ENCODE data around the gene RPL10A. TPM values are rescaled to one million over a fixed set of nuclear protein-coding genes. Genes with fewer than 3 reads are reported as not detected.
"Not testable (repeated sequence)": the region's sequence is repeated elsewhere in the genome, so short reads cannot be mapped to it uniquely, and the experiment has no call there.

The RPL10A gene
- total RNA-seq, 1 donor from 2014 or later, result 3,222 TPM

DNA sequence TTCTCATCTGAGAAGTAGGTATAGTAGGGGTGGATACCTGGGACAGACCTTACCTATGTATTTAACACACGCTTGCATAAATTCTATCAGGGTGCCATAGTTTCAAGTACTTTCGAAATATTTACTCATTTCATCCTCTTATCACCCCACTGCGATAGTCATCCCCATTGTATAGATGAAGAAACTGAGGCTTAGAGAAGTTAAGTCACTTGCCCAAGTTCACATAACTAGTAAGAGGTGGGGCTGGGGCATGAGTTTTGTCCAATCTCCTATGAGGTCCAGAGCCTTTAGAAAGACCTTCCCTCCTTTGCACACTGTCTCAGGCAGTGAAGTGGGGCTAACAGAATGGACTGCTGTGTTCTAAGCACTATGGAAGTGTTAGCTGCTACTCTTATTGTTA, 38.3 kb downstream of the RPL10A start:
- Histone ChIP-seq H3K9me3 (ENCODE audit: control insufficient read depth in 3 of 3, low read length in 3 of 3) (no peaks in the 10 kb centered on the region), H3K27me3 (ENCODE audit: control insufficient read depth in 3 of 3, insufficient read depth in 3 of 3, low read length in 3 of 3) (peaks cover 26 to 45% (median 32%) of the 10 kb centered on the region in 3 donors), H3K27ac (ENCODE audit: low read depth, low read length) (no peak overlapping the region), H3K4me3 (ENCODE audit: low read length in 3 of 3) (no peak overlapping the region), H3K9ac (ENCODE audit: low read depth in 1 of 3, low read length in 3 of 3) (no peak overlapping the region), H3K4me1 (ENCODE audit: control insufficient read depth in 3 of 3, insufficient read depth in 3 of 3, low read length in 3 of 3) (peaks cover 2 to 7% (median 6%) of the 10 kb centered on the region in 3 donors), H3K36me3 (ENCODE audit: control insufficient read depth in 3 of 3, insufficient read depth in 3 of 3, low read length in 3 of 3) (no peaks in the 10 kb centered on the region)

DNA sequence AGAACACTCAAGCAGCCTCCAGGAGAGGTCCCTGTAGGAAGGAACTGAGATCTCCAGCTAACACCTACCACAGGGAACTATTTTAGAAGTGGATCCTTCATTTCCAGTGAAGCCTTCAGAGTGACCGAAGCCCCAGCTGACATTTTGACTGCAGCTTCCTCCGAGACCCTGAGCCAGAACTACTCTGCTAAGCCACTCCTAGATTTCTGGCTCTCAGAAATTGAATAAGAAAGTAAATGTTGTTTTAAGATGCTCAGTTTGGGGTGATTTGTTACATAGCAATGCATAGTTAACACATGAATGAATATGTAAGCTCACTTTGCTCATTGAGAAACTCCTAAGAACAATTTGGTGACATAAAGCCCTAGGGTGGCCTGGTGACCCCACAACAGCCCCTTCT, 39.0 kb downstream of the RPL10A start:
- Histone ChIP-seq H3K27me3 (ENCODE audit: control insufficient read depth in 3 of 3, insufficient read depth in 3 of 3, low read length in 3 of 3) (peaks cover 26 to 47% (median 33%) of the 10 kb centered on the region in 3 donors), H3K4me3 (ENCODE audit: low read length in 3 of 3) (no peak overlapping the region), H3K36me3 (ENCODE audit: control insufficient read depth in 3 of 3, insufficient read depth in 3 of 3, low read length in 3 of 3) (no peaks in the 10 kb centered on the region), H3K27ac (ENCODE audit: low read depth, low read length) (no peak overlapping the region), H3K9ac (ENCODE audit: low read depth in 1 of 3, low read length in 3 of 3) (no peak overlapping the region), H3K9me3 (ENCODE audit: control insufficient read depth in 3 of 3, low read length in 3 of 3) (no peaks in the 10 kb centered on the region), H3K4me1 (ENCODE audit: control insufficient read depth in 3 of 3, insufficient read depth in 3 of 3, low read length in 3 of 3) (peaks cover 2 to 6% (median 6%) of the 10 kb centered on the region in 3 donors)

DNA sequence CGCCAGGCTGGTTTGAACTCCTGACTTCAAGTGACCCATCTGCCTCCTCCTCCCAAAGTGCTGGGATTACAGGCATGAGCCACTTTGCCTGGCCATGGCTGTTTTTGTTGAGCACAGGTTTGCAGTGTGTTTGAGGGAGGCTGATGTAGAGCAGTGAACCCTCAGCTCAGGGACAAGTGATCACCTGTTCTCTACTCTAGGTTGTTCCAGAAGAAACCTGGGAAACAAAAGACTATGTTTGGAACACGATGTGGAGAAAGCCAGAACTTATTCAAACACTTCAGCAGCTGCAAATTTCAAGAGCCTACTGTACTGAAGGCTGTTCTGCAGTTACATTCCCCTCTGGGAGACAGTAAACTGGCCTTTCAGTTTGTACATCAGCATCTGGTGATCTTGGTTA, 39.8 kb downstream of the RPL10A start:
- Histone ChIP-seq H3K9me3 (ENCODE audit: control insufficient read depth in 3 of 3, low read length in 3 of 3) (no peaks in the 10 kb centered on the region), H3K36me3 (ENCODE audit: control insufficient read depth in 3 of 3, insufficient read depth in 3 of 3, low read length in 3 of 3) (no peaks in the 10 kb centered on the region), H3K4me3 (ENCODE audit: low read length in 3 of 3) (no peak overlapping the region), H3K9ac (ENCODE audit: low read depth in 1 of 3, low read length in 3 of 3) (no peak overlapping the region), H3K27me3 (ENCODE audit: control insufficient read depth in 3 of 3, insufficient read depth in 3 of 3, low read length in 3 of 3) (peaks cover 26 to 49% (median 33%) of the 10 kb centered on the region in 3 donors), H3K27ac (ENCODE audit: low read depth, low read length) (no peak overlapping the region), H3K4me1 (ENCODE audit: control insufficient read depth in 3 of 3, insufficient read depth in 3 of 3, low read length in 3 of 3) (peaks cover 2 to 6% (median 6%) of the 10 kb centered on the region in 3 donors)

DNA sequence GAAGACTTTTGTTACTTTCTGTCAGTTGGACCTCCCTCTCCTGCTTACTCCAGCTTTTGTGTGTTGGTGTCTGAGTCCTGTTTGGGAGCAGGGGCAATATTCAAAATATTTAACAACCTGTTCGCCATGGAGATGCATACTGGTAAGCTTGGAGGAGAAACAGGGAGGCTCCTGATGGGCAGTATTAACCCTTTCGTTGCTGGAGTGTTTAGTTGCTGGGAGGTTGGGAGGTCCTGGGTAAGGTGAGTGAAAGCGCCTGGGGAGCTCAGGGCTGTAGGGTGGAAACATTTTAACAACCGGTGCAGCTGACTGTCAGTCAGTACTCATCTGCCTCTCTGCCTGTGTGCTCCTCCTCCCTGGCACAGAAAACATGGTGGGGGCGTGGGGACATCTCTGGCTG, 40.3 kb downstream of the RPL10A start:
- Histone ChIP-seq H3K4me1 (ENCODE audit: control insufficient read depth in 3 of 3, insufficient read depth in 3 of 3, low read length in 3 of 3) (peaks cover 2 to 4% (median 3%) of the 10 kb centered on the region in 3 donors), H3K9me3 (ENCODE audit: control insufficient read depth in 3 of 3, low read length in 3 of 3) (no peaks in the 10 kb centered on the region), H3K27ac (ENCODE audit: low read depth, low read length) (no peak overlapping the region), H3K9ac (ENCODE audit: low read depth in 1 of 3, low read length in 3 of 3) (no peak overlapping the region), H3K4me3 (ENCODE audit: low read length in 3 of 3) (no peak overlapping the region), H3K27me3 (ENCODE audit: control insufficient read depth in 3 of 3, insufficient read depth in 3 of 3, low read length in 3 of 3) (peaks cover 26 to 49% (median 33%) of the 10 kb centered on the region in 3 donors), H3K36me3 (ENCODE audit: control insufficient read depth in 3 of 3, insufficient read depth in 3 of 3, low read length in 3 of 3) (no peaks in the 10 kb centered on the region)

DNA sequence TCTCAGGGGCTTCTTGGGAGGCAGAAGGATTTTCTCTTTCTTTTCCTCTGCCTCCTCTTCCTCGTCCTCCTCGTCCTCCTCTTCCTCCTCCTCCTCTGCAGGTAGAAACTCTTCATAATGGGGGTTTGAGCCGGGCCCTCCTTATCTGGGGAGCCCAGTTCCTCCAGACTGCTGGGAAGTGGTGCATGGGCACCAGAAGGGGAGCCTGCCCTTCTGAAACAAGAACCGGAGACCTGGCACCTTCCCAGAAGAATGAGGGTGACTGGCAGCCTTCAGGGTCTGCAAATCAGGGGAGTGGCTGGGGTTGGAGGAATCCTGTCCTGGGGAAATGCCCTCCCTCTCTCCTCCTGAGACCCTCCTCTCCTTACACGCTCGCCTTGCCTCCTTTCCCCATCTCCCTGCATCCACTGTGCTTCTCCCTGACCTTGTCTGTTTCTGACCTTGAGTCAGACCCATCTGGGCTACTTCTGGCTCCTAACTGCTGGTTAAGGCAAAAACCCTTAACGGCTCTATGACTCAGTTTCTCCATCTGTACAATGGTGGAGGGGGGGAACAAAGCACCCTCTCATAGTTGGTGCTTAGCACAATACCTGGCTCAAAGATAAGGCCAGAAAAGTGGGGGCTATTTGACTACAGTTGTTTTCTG, 42.8 kb downstream of the RPL10A start:
- Histone ChIP-seq H3K4me3 (ENCODE audit: low read length in 3 of 3) (no peak overlapping the region), H3K4me1 (ENCODE audit: control insufficient read depth in 3 of 3, insufficient read depth in 3 of 3, low read length in 3 of 3) (no peaks in the 10 kb centered on the region), H3K9me3 (ENCODE audit: control insufficient read depth in 3 of 3, low read length in 3 of 3) (no peaks in the 10 kb centered on the region), H3K9ac (ENCODE audit: low read depth in 1 of 3, low read length in 3 of 3) (no peak overlapping the region), H3K36me3 (ENCODE audit: control insufficient read depth in 3 of 3, insufficient read depth in 3 of 3, low read length in 3 of 3) (no peaks in the 10 kb centered on the region), H3K27ac (ENCODE audit: low read depth, low read length) (no peak overlapping the region), H3K27me3 (ENCODE audit: control insufficient read depth in 3 of 3, insufficient read depth in 3 of 3, low read length in 3 of 3) (peaks cover 23 to 34% (median 23%) of the 10 kb centered on the region in 3 donors)

DNA sequence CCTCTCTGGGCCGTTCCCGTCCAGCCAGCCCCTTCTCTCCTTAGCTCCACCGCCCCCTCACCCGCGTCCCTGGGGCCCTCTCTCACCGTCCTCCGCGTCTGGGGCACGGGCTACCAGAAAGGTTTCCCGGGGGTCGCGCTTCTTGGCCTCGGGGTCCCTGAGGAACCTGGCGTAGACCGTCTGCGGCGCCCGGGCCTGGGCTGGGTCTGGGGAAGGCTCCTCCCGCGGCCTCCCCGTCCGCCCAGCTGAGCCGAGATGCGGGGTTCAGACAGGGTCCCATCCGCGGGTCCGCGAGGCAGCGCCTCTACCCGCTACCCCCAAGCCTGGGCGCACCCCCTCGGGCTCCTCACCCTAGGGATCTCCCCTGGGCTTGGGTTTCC, 43.4 kb downstream of the RPL10A start:
- H3K9me3 ChIP-seq (ENCODE audit: control insufficient read depth in 3 of 3, low read length in 3 of 3), result no peaks in the 10 kb centered on the region
- H3K36me3 ChIP-seq (ENCODE audit: control insufficient read depth in 3 of 3, insufficient read depth in 3 of 3, low read length in 3 of 3), result no peaks in the 10 kb centered on the region
- no peak overlapping the region for H3K27ac ChIP-seq (ENCODE audit: low read depth, low read length)
- no peaks in the 10 kb centered on the region for H3K4me1 ChIP-seq (ENCODE audit: control insufficient read depth in 3 of 3, insufficient read depth in 3 of 3, low read length in 3 of 3)
- peaks cover 21 to 30% (median 22%) of the 10 kb centered on the region in 3 donors for H3K27me3 ChIP-seq (ENCODE audit: control insufficient read depth in 3 of 3, insufficient read depth in 3 of 3, low read length in 3 of 3)
- no peak overlapping the region for H3K9ac ChIP-seq (ENCODE audit: low read depth in 1 of 3, low read length in 3 of 3)
- H3K4me3 ChIP-seq (ENCODE audit: low read length in 3 of 3), result no peak overlapping the region

DNA sequence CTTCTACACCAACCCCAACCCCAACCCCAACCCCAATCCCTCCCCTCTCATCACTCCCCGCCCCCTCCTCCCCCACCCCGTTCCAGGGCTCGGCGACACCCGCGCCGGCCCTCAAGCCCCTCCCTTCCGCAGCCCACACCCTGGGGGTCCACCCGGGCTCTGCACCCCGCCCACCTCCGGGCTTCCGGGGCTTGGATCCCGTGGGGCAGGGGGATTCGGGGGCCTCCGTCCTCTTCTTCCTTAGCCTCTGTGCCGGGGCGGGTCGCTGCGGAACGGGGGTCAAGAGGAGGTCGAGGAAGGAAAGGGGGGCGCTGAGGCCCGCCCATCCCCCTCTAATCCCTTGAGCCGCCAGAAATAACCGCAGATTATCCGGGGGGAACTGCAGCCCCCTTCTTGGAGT, 43.8 kb downstream of the RPL10A start:
- H3K27ac ChIP-seq (ENCODE audit: low read depth, low read length), result no peak overlapping the region
- H3K4me1 ChIP-seq (ENCODE audit: control insufficient read depth in 3 of 3, insufficient read depth in 3 of 3, low read length in 3 of 3), result no peaks in the 10 kb centered on the region
- H3K9me3 ChIP-seq (ENCODE audit: control insufficient read depth in 3 of 3, low read length in 3 of 3), result no peaks in the 10 kb centered on the region
- H3K27me3 ChIP-seq (ENCODE audit: control insufficient read depth in 3 of 3, insufficient read depth in 3 of 3, low read length in 3 of 3), result peaks cover 18 to 30% (median 21%) of the 10 kb centered on the region in 3 donors
- no peak overlapping the region for H3K9ac ChIP-seq (ENCODE audit: low read depth in 1 of 3, low read length in 3 of 3)
- H3K4me3 ChIP-seq (ENCODE audit: low read length in 3 of 3), result no peak overlapping the region
- no peaks in the 10 kb centered on the region for H3K36me3 ChIP-seq (ENCODE audit: control insufficient read depth in 3 of 3, insufficient read depth in 3 of 3, low read length in 3 of 3)

DNA sequence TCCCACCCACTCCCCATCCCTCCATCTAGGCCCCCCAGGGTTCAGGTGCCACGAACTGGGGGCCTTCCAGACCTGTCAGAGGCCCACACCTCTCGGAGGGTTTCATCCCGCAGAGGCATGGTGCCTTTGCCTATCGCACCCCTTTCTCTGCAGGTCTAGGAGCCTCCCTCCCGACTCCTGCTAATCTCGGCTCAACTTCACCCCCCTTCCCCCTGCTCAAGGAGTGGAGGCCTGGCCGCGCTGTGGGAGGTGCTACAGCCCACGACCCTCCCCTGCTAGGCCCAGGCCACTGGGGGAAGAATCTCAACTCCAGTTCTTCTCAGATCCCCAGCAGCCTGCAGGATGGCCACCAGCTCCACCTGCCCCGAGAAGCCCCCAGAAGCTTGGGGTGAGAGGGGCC, 44.5 kb downstream of the RPL10A start, which contains the start of gene TULP1:
Gene TULP1, minus strand, starts transcription at position 157 of the 400 bp plus-strand sequence. Its CDS starts 38 bp downstream, at position 119.
- H3K9ac ChIP-seq (ENCODE audit: low read depth in 1 of 3, low read length in 3 of 3), result no peak within 1 kb of the TSS
- no peaks in the 10 kb centered on the region for H3K9me3 ChIP-seq (ENCODE audit: control insufficient read depth in 3 of 3, low read length in 3 of 3)
- H3K27me3 ChIP-seq (ENCODE audit: control insufficient read depth in 3 of 3, insufficient read depth in 3 of 3, low read length in 3 of 3), result peaks cover 18 to 30% (median 21%) of the 10 kb centered on the region in 3 donors
- no peaks in the 10 kb centered on the region for H3K4me1 ChIP-seq (ENCODE audit: control insufficient read depth in 3 of 3, insufficient read depth in 3 of 3, low read length in 3 of 3)
- H3K27ac ChIP-seq (ENCODE audit: low read depth, low read length), result no peak within 1 kb of the TSS
- H3K4me3 ChIP-seq (ENCODE audit: low read length in 3 of 3), result no peak within 1 kb of the TSS
- H3K36me3 ChIP-seq (ENCODE audit: control insufficient read depth in 3 of 3, insufficient read depth in 3 of 3, low read length in 3 of 3), result no peaks in the 10 kb centered on the region

DNA sequence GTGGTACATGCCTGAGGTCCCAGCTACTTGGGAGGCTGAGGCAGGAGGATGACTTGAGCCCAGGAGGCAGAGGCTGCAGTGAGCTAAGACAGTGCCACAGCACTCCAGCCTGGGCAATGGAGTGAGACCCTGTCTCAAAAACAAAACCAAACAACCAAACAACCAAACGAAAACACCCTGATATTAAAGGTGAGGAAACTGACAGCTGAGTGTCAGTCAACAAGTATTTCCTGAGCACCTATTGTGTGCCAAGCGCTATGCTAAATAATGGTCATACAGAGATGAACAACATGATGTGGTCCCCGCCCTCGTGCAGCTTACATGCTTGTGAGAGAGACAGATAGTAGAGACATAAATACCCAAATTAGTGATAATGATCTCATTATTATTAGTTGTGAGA, 46.4 kb downstream of the RPL10A start:
- Histone ChIP-seq H3K4me3 (ENCODE audit: low read length in 3 of 3) (no peak overlapping the region), H3K27me3 (ENCODE audit: control insufficient read depth in 3 of 3, insufficient read depth in 3 of 3, low read length in 3 of 3) (peaks cover 10 to 21% (median 15%) of the 10 kb centered on the region in 3 donors), H3K36me3 (ENCODE audit: control insufficient read depth in 3 of 3, insufficient read depth in 3 of 3, low read length in 3 of 3) (no peaks in the 10 kb centered on the region), H3K9ac (ENCODE audit: low read depth in 1 of 3, low read length in 3 of 3) (no peak overlapping the region), H3K9me3 (ENCODE audit: control insufficient read depth in 3 of 3, low read length in 3 of 3) (no peaks in the 10 kb centered on the region), H3K27ac (ENCODE audit: low read depth, low read length) (no peak overlapping the region), H3K4me1 (ENCODE audit: control insufficient read depth in 3 of 3, insufficient read depth in 3 of 3, low read length in 3 of 3) (no peaks in the 10 kb centered on the region)

DNA sequence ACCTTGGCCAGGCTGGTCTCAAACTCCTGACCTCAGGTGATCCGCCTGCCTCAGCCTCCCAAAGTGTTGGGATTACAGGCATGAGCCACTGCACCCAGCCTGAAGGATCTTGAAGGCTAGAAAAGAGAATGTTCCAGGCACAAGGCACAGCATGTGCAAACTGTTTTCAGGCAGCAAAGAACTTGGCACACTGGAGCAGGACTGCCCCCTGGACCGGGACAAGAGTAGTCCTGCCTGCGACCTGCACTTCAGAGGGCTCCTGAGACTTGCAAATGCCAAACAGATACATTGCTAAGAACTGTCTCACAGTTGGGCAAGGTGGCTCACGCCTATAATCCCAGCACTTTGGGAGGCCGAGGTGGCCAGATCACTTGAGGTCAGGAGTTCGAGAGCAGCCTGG, 47.7 kb downstream of the RPL10A start:
- not testable (repeated sequence) for H3K4me3 ChIP-seq (ENCODE audit: low read length in 3 of 3); H3K4me1 ChIP-seq (ENCODE audit: control insufficient read depth in 3 of 3, insufficient read depth in 3 of 3, low read length in 3 of 3); H3K36me3 ChIP-seq (ENCODE audit: control insufficient read depth in 3 of 3, insufficient read depth in 3 of 3, low read length in 3 of 3); H3K9ac ChIP-seq (ENCODE audit: low read depth in 1 of 3, low read length in 3 of 3); H3K27ac ChIP-seq (ENCODE audit: low read depth, low read length); H3K9me3 ChIP-seq (ENCODE audit: control insufficient read depth in 3 of 3, low read length in 3 of 3)
- H3K27me3 ChIP-seq (ENCODE audit: control insufficient read depth in 3 of 3, insufficient read depth in 3 of 3, low read length in 3 of 3), result peaks cover 3 to 10% (median 7%) of the 10 kb centered on the region in 3 donors

Data from skeletal muscle tissue (tissue), 4 donors.